ACC112 (cell line): ENCODE results near the gene WDR7.

Experiments used
- H2AFZ ChIP-seq: fragments of 200-600 bp; sonication (generic); one replicate; pipeline ENCODE4 v1.6.0; 2017; ENCODE audit warnings: antibody characterized with exemption, low read length; ENCODE audit not compliant: unreplicated experiment
- H3K27ac ChIP-seq: fragments of 200-600 bp; sonication (generic); 2 replicates; pipeline ENCODE4 v1.5.1; 2014; ENCODE audit warnings: low read depth, mild to moderate bottlenecking, antibody characterized with exemption, low read length, moderate library complexity
- H3K27me3 ChIP-seq: fragments of 200-600 bp; sonication (generic); 2 replicates; pipeline ENCODE4 v1.6.1; 2014; ENCODE audit warnings: mild to moderate bottlenecking, antibody characterized with exemption, low read length, moderate library complexity, mixed read lengths; ENCODE audit not compliant: insufficient read depth
- H3K36me3 ChIP-seq: fragments of 200-600 bp; sonication (generic); 2 replicates; pipeline ENCODE4 v1.6.1; 2016; ENCODE audit warnings: mild to moderate bottlenecking, antibody characterized with exemption, low read length, moderate library complexity, mixed read lengths; ENCODE audit not compliant: insufficient read depth
- H3K4me1 ChIP-seq: fragments of 200-600 bp; sonication (generic); one replicate; pipeline ENCODE4 v1.6.1; 2016; ENCODE audit warnings: low read length, mixed read lengths; ENCODE audit not compliant: insufficient read depth, unreplicated experiment, control insufficient read depth
- H3K4me3 ChIP-seq: fragments of 200-600 bp; sonication (generic); 2 replicates; pipeline ENCODE4 v1.5.1; 2014; ENCODE audit warnings: mild to moderate bottlenecking, low read depth, low read length
- H3K79me2 ChIP-seq: fragments of 200-600 bp; sonication (generic); one replicate; pipeline ENCODE4 v1.6.0; 2016; ENCODE audit warnings: low read length; ENCODE audit not compliant: control insufficient read depth, unreplicated experiment, insufficient read depth

WDR7 gene

GRCh38 chr18:57063601-57064103 is 412.5 kb downstream of the WDR7 start:
- H3K79me2 ChIP-seq, result no peaks in the 10 kb centered on the region
- H3K27me3 ChIP-seq, result peaks cover 52% of the 10 kb centered on the region

DNA sequence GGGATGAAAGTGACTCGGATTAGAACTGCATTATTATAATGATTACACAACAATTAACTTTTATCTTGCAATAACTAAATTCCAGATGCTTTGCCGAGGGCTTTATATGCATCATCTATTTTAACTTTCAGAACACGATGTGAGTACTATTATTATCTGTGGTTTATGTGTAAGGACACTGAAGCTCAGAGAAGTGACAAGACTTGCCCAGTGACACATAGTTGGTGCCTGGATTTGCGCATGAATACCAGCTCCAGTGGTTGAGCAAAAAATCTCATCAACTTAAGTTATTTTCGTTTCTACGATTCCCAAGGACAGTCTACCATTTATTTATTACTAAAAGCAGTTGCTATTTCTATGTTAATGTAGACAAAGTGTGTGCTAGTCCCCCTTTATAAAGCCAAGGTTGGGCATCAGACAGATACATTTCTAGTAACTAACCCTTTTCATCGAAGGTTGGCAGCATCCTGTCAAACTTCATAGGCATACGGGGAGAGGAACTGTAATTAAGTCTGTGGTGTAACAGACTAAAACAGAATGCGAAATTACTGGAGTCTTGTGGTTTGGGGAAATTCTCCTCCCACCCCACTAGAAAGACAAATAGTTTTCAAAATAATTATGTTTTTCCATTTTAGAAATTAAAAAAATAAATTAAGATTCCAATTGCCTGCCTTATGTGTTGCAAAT is 422.5 kb downstream of the WDR7 start:
- H3K27me3 ChIP-seq, result peaks cover 48% of the 10 kb centered on the region
- no peaks in the 10 kb centered on the region for H3K79me2 ChIP-seq
- no peak overlapping the region for H3K4me3 ChIP-seq
- no peak overlapping the region for H2AFZ ChIP-seq
- H3K27ac ChIP-seq, result no peak overlapping the region
- no peaks in the 10 kb centered on the region for H3K36me3 ChIP-seq
- no peaks in the 10 kb centered on the region for H3K4me1 ChIP-seq

More at GRCh38 chr18:57063601-57064103, 412.5 kb downstream of the WDR7 start:
- H3K36me3 ChIP-seq, result no peaks in the 10 kb centered on the region
- H2AFZ ChIP-seq, result no peak overlapping the region
- no peak overlapping the region for H3K27ac ChIP-seq
- H3K4me1 ChIP-seq, result no peaks in the 10 kb centered on the region
- no peak overlapping the region for H3K4me3 ChIP-seq

DNA sequence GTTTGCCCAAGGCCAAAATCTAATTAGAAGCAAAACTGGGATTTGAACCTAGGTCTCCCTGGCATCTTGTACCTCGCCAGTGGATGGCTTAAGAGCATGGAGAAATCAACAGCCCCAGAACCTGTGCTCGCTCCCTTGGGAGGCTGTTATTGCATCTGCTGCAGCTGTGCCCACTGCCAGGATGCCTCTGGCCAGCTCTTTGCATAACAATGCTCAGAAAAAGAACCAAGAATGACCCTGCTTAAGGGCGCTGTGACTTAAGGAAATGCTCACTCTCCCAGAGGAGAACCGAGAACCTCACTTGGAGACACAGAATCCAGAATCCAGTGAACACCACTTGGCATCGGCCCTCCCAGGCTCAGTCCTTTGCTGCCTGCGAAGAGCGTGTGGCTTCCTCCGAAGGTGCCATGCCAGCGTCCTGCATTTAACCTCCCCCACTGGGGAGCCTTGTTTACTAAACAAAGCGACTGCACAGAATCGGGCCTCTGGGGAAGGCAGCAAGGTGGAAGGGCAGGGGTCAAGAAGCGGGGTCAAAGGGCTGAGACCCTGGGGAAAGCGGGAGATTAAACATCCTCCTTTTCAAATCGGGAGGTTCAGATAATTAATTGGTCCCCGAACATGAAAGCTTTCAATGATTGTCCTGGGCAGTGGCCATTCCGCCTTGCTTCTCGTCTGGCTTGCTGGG is 424.7 kb downstream of the WDR7 start:
- H3K4me1 ChIP-seq, result no peaks in the 10 kb centered on the region
- H2AFZ ChIP-seq, result no peak overlapping the region
- no peaks in the 10 kb centered on the region for H3K36me3 ChIP-seq
- H3K27ac ChIP-seq, result no peak overlapping the region
- no peak overlapping the region for H3K4me3 ChIP-seq
- peaks cover 57% of the 10 kb centered on the region for H3K27me3 ChIP-seq
- no peaks in the 10 kb centered on the region for H3K79me2 ChIP-seq

GRCh38 chr18:57077005-57077765 is 426.0 kb downstream of the WDR7 start:
- H3K27me3 ChIP-seq, result peaks cover 58% of the 10 kb centered on the region

DNA sequence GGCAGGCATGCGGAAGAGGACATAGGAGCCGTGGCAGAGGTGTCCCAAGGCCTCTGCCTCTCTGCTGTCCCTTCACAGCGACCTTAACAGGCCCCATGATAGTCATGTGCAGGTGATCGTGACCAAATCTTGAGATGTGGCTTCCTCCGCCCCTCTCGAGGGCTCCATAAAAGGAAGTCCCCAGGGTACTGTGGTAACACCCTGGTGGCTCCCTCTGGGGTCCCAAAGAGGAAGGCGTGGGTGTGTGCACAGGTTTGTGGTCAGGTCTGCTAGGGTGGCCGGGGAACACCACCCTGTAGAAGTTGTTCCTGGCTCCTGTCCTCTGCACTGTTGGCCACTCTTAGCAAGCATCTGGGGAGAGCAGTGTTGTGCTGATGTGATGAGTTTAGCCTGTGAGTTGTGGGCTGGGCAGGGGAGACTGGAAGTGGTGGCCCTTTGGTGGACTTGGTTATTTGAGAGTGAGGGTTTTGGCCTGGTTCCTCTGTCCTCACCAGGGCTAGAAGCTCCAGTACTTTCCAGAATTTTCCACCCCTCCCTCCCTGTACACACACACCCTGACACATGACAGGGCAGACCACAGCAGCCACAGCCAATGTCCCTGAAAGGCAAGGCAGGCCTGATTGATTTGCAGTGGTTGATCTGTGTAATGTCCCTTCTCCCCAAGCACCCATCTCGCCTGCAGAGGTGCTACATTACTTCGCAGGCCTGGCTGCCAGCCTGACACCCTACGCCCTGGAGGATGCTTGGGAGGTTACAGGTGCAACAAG is 426.8 kb downstream of the WDR7 start:
- H3K27ac ChIP-seq, result no peak overlapping the region
- no peaks in the 10 kb centered on the region for H3K36me3 ChIP-seq
- H3K27me3 ChIP-seq, result peaks cover 58% of the 10 kb centered on the region
- H3K4me3 ChIP-seq, result no peak overlapping the region
- no peaks in the 10 kb centered on the region for H3K79me2 ChIP-seq
- no peak overlapping the region for H2AFZ ChIP-seq
- H3K4me1 ChIP-seq, result no peaks in the 10 kb centered on the region

More at GRCh38 chr18:57077005-57077765, 426.0 kb downstream of the WDR7 start:
- H2AFZ ChIP-seq, result no peak overlapping the region
- no peaks in the 10 kb centered on the region for H3K79me2 ChIP-seq
- no peak overlapping the region for H3K4me3 ChIP-seq
- no peak overlapping the region for H3K27ac ChIP-seq
- no peaks in the 10 kb centered on the region for H3K36me3 ChIP-seq
- no peaks in the 10 kb centered on the region for H3K4me1 ChIP-seq

DNA sequence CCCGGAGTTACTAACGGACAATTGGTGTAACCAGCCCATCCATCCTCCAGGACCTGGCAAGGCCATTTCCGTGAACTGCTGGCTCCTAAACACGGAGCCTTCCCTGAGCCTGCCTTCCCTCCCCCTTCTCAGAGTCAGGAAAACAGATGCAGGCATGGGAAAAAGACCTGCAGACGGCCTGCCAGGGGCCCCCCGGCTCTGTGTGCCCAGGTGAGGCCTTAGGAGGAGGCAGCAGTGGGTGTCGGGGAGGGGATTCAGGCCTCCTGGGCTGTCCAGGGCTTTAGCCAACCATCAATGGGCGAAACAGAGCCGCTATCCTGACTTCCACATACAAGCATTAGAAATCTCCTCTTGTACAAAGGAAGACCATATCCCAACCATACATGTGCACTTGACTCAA is 427.5 kb downstream of the WDR7 start:
- Histone ChIP-seq H3K4me3 (no peak overlapping the region), H3K4me1 (no peaks in the 10 kb centered on the region), H3K79me2 (no peaks in the 10 kb centered on the region), H3K27ac (no peak overlapping the region), H3K27me3 (peaks cover 57% of the 10 kb centered on the region), H2AFZ (no peak overlapping the region), H3K36me3 (no peaks in the 10 kb centered on the region)

DNA sequence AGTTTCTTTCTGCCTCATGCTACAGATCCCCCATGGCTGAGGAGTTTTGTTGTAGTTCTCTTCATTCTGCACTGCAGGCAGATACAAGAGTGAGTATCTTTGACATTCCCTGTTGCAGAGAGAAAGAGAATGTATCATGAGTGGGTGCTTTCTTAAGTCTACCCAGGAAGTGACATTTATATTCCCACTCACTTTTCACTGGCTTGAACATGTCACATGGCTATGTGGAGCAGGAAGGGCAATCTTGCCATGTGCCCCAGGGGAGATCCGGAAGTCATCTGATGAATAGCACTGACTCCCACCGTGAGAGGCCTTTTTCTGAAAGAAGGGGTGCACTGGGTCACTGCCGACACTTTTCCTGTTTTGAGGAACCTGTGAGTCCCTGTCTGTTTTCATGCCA is 429.3 kb downstream of the WDR7 start:
- H3K4me1 ChIP-seq, result no peaks in the 10 kb centered on the region
- no peak overlapping the region for H2AFZ ChIP-seq
- H3K27ac ChIP-seq, result no peak overlapping the region
- no peaks in the 10 kb centered on the region for H3K36me3 ChIP-seq
- H3K27me3 ChIP-seq, result peaks cover 43% of the 10 kb centered on the region
- H3K79me2 ChIP-seq, result no peaks in the 10 kb centered on the region
- no peak overlapping the region for H3K4me3 ChIP-seq

DNA sequence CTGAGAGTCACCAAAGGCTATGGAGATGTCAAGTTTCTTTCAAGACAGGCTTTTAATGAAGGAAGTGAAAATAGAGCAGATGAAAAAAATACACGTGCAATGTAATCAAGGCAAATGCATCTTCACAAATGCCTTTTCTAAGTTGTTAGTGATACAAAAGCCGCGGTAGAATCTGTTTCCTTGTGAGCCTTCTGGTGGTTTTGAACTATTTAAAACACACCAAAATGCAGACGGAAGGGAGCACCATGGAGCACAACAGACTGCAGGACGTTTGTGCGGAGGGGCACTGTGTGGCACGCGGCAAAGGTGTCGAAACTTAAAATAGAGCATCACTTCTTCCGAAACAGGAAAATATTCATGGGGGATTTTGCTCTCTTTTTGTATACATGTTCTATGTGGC is 430.7 kb downstream of the WDR7 start:
- H3K36me3 ChIP-seq, result no peaks in the 10 kb centered on the region
- H3K27ac ChIP-seq, result no peak overlapping the region
- H3K4me1 ChIP-seq, result no peaks in the 10 kb centered on the region
- peaks cover 38% of the 10 kb centered on the region for H3K27me3 ChIP-seq
- no peak overlapping the region for H3K4me3 ChIP-seq
- no peak overlapping the region for H2AFZ ChIP-seq
- H3K79me2 ChIP-seq, result no peaks in the 10 kb centered on the region

- no peaks in the 10 kb centered on the region for H3K4me1 ChIP-seq
- H3K4me3 ChIP-seq, result no peak overlapping the region
- H2AFZ ChIP-seq, result no peak overlapping the region
- no peak overlapping the region for H3K27ac ChIP-seq
- no peaks in the 10 kb centered on the region for H3K36me3 ChIP-seq
- peaks cover 41% of the 10 kb centered on the region; the same call in 1 of the 2 replicates for H3K27me3 ChIP-seq
- no peaks in the 10 kb centered on the region for H3K79me2 ChIP-seq
Observed at GRCh38 chr18:57083485-57083884, 432.3 kb downstream of the WDR7 start.
